ENCODE data around the gene MAG. TPM values are rescaled to one million over a fixed set of nuclear protein-coding genes. Genes with fewer than 3 reads are reported as not detected.

Gene MAG
- total and polyA plus RNA-seq, 9 of the 15 experiments (the other 6 are each of a cell fraction or from before 2014, with no cell fraction given), result 0.11 to 10.0 (median 1.6) TPM

- TF ChIP-seq MXI1 (IDR thresholded peaks at IDR 0.05; ENCODE audit: low read depth, low read length) (no peak), ARHGAP35 (IDR thresholded peaks at IDR 0.05; ENCODE audit: partially characterized antibody) (peak; percentile 7), TRIM24 (IDR thresholded peaks at IDR 0.05) (peak in 1 of 2 experiments; percentile 13; a peak in 1 of 4 replicates), ILK (tag; IDR thresholded peaks at IDR 0.05; ENCODE audit: borderline replicate concordance, low read depth) (no peak), ZC3H4 (CRISPR knock-in tag; IDR thresholded peaks at IDR 0.05; ENCODE audit: borderline replicate concordance) (peak; percentile 69)
Measured at GRCh38 chr19:35297922-35298321, 6.0 kb downstream of the MAG start (continued).

- Histone ChIP-seq H4K20me1 (replicated peaks; ENCODE audit: control insufficient read depth, insufficient read depth, low read length) (no peaks in the 10 kb centered on the region), H3K4me2 (ENCODE audit: insufficient read depth, low read length) (peak overlapping the region; percentile 8; the same call in 1 of the 2 replicates), H3K9ac (ENCODE audit: insufficient read depth in 1 of 2, low read depth in 2 of 2, low read length in 2 of 2) (no peak overlapping the region), H3K9me3 (replicated peaks; ENCODE audit: control insufficient read depth, insufficient read depth, low read depth, low read length) (no peaks in the 10 kb centered on the region), H3K79me2 (ENCODE audit: control insufficient read depth, insufficient read depth, low read length) (no peaks in the 10 kb centered on the region), H3K4me1 (replicated peaks in 1 of 2; ENCODE audit: control insufficient read depth in 2 of 2, insufficient read depth in 2 of 2, low read length in 2 of 2) (peaks cover 50 to 63% of the 10 kb centered on the region in 2 experiments), H3K9me1 (ENCODE audit: control insufficient read depth, insufficient read depth, low read length) (peaks cover 6% of the 10 kb centered on the region), H3K27me3 (ENCODE audit: control insufficient read depth in 2 of 2, insufficient read depth in 2 of 2, low read length in 2 of 2) (no peaks in the 10 kb centered on the region; a peak in 1 of 5 replicates), H2AFZ (ENCODE audit: low read depth, low read length) (no peak overlapping the region), H3K4me3 (no peak overlapping the region), H3K27ac (ENCODE audit: extremely low read depth, low read depth, low read length) (peak overlapping the region; percentile 15; the same call in 1 of the 3 replicates), H3K36me3 (ENCODE audit: control insufficient read depth, insufficient read depth, low read length) (no peaks in the 10 kb centered on the region)
- ATAC-seq, result no peak
- ChIA-PET POLR2A (no interaction called here), CTCF (ENCODE audit: low intra/inter-chr PET ratio) (no interaction called here)
- in situ Hi-C loops (cut with MboI) (no loop called here), intact Hi-C loops (cut with micrococcal nuclease) (no loop called here)
- no peak for DNase-seq (ENCODE audit: extremely low read depth in 1 of 4, low spot score in 3 of 4)
- FAIRE-seq, result no peak
- no TSS peak for BruUV-seq (replicated peaks)
- 83% methylated on average over 3 of the region's 5 CpGs for WGBS (ENCODE audit: insufficient coverage, low coverage, missing lambda C conversion rate)
- TF ChIP-seq MLLT1 (IDR thresholded peaks at IDR 0.05), result peak; percentile 42 to 72; a peak in 1 of 4 replicates
- TF ChIP-seq TSC22D4 (tag; IDR thresholded peaks at IDR 0.05), result 0 out of 2 replicates have a peak, but pooled peaks have one; percentile 6
- TF ChIP-seq ARID1B (IDR thresholded peaks at IDR 0.05), result 0 out of 2 replicates have a peak, but pooled peaks have one; percentile 11
- peak; percentile 25; the same call in 1 of the 2 replicates for TF ChIP-seq EGR1 (conservative IDR thresholded peaks at IDR 0.05)
- TF ChIP-seq NFIC (IDR thresholded peaks at IDR 0.05), result 0 out of 2 replicates have a peak, but pooled peaks have one; percentile 4
- peak in 1 of 2 experiments; percentile 28; a peak in 1 of 4 replicates for TF ChIP-seq ARNT (IDR thresholded peaks at IDR 0.05)
- peak; percentile 43; the same call in 1 of the 2 replicates for TF ChIP-seq NKRF (IDR thresholded peaks at IDR 0.05; ENCODE audit: borderline replicate concordance)
- 0 out of 2 replicates have a peak, but pooled peaks have one; percentile 10 for TF ChIP-seq DPF2 (IDR thresholded peaks at IDR 0.05)
- TF ChIP-seq SREBF2 (CRISPR knock-in tag; IDR thresholded peaks at IDR 0.05), result no peak
- peak; percentile 40; the same call in 1 of the 2 replicates for TF ChIP-seq CBX1 (IDR thresholded peaks at IDR 0.05; ENCODE audit: low read depth)
- TF ChIP-seq ZBTB26 (CRISPR knock-in tag; IDR thresholded peaks at IDR 0.05), result 0 out of 2 replicates have a peak, but pooled peaks have one; percentile 56
- TF ChIP-seq HDGF (IDR thresholded peaks at IDR 0.05), result 0 out of 2 replicates have a peak, but pooled peaks have one; percentile 18
- no peak; the same call in 1 of the 2 replicates for TF ChIP-seq BCOR (IDR thresholded peaks at IDR 0.05)
Measured at GRCh38 chr19:35298561-35298972, 6.6 kb downstream of the MAG start.

Data from K562 (cell line).